ENCODE results near the gene LSM10. TPM values are rescaled to one million over a fixed set of nuclear protein-coding genes. Genes with fewer than 3 reads are reported as not detected.

The LSM10 gene
- total and polyA plus RNA-seq, 2 donors (not counting 3 experiments of a cell fraction or from before 2014, with no cell fraction given), result 38.2 to 76.9 TPM

GRCh38 chr1:36406440-36406839 lies 8.7 kb upstream of the LSM10 start:
- no peaks in the 10 kb centered on the region for H3K27me3 ChIP-seq (ENCODE audit: control insufficient read depth in 2 of 2, insufficient read depth in 2 of 2, low read length in 2 of 2)
- TF ChIP-seq FOS (IDR thresholded peaks at IDR 0.05; ENCODE audit: borderline replicate concordance, insufficient read depth, low read length), result no peak
- no peak for TF ChIP-seq MAX (IDR thresholded peaks at IDR 0.05; ENCODE audit: insufficient read depth, insufficient read length)
- TF ChIP-seq EZH2 (IDR thresholded peaks at IDR 0.05; ENCODE audit: borderline replicate concordance, low read depth, low read length, severe bottlenecking), result no peak
- TF ChIP-seq POLR2AphosphoS5 (IDR thresholded peaks at IDR 0.05; ENCODE audit: insufficient read depth, low read depth, low read length), result no peak
- TF ChIP-seq GATA2 (IDR thresholded peaks at IDR 0.05; ENCODE audit: insufficient read depth, insufficient read length, low read depth, low read length), result no peak
- TF ChIP-seq JUN (IDR thresholded peaks at IDR 0.05; ENCODE audit: borderline replicate concordance, insufficient read depth, insufficient read length, low read depth), result no peak
- no peak for TF ChIP-seq POLR2A (IDR thresholded peaks at IDR 0.05; ENCODE audit: low read depth, low read length)
- TF ChIP-seq CTCF (IDR thresholded peaks at IDR 0.05; ENCODE audit: extremely low read depth in 1 of 2, insufficient read depth in 1 of 2, low read depth in 1 of 2, low read length in 2 of 2), result no peak
- no peak for TF ChIP-seq MYC (IDR thresholded peaks at IDR 0.05; ENCODE audit: low read depth, low read length)
- H3K36me3 ChIP-seq (ENCODE audit: control insufficient read depth in 2 of 2, extremely low read depth in 1 of 2, insufficient read depth in 2 of 2, low read length in 2 of 2), result no peaks in the 10 kb centered on the region
- H4K20me1 ChIP-seq (replicated peaks; ENCODE audit: control insufficient read depth, extremely low read depth, insufficient read depth, low read length), result no peaks in the 10 kb centered on the region
- no peaks in the 10 kb centered on the region for H3K9me3 ChIP-seq (replicated peaks; ENCODE audit: control insufficient read depth, insufficient read depth, low read length)
- no peaks in the 10 kb centered on the region for H3K9me1 ChIP-seq (replicated peaks; ENCODE audit: control insufficient read depth, extremely low read depth, insufficient read depth, low read length)
- no TSS peak for BruUV-seq (replicated peaks)
- ChIA-PET POLR2A (no interaction called here), CTCF (no interaction called here)
- H3K4me2 ChIP-seq (ENCODE audit: insufficient read depth, low read length), result no peak overlapping the region
- FAIRE-seq (no peak), DNase-seq (ENCODE audit: low read depth, low spot score) (no peak)
- H3K9ac ChIP-seq (replicated peaks; ENCODE audit: extremely low read depth, insufficient read depth, low read length), result no peak overlapping the region
- no peak overlapping the region for H3K27ac ChIP-seq (ENCODE audit: insufficient read depth, low read depth, low read length)
- H2AFZ ChIP-seq (ENCODE audit: low read depth, low read length), result no peak overlapping the region
- no peaks in the 10 kb centered on the region for H3K79me2 ChIP-seq (ENCODE audit: control insufficient read depth, insufficient read depth, low read length)
- H3K4me1 ChIP-seq (ENCODE audit: control insufficient read depth, extremely low read depth, insufficient read depth, low read length), result no peaks in the 10 kb centered on the region
- H3K4me3 ChIP-seq (replicated peaks in 1 of 3; ENCODE audit: insufficient read depth in 1 of 3, low read depth in 1 of 3, low read length in 3 of 3), result no peak overlapping the region
- dilution Hi-C loops (cut with MboI; ENCODE audit: extremely low pct_ligation_motif_present, low sequenced_read_pairs), result no loop called here
- intact Hi-C loops (cut with micrococcal nuclease), result no loop called here

Measured in endothelial cell of umbilical vein (primary cell).